Nephron (organoid): ENCODE data around the gene SSNA1.
A peak's percentile ranks its signal among the peaks of the same experiment; 100 is the strongest.

Experiments used
- H3K27ac Mint-ChIP-seq, 3 experiments: 2 replicates each; pipeline ENCODE4 v1.8.0; 2020; ENCODE audit warnings: mixed read lengths in 3 of 3, mild to moderate bottlenecking in 2 of 3, moderate library complexity in 1 of 3
- H3K27me3 Mint-ChIP-seq: 2 replicates; pipeline ENCODE4 v1.8.0; 2021; ENCODE audit warnings: low read depth, mild to moderate bottlenecking, moderate library complexity, mixed read lengths
- H3K36me3 Mint-ChIP-seq: 2 replicates; pipeline ENCODE4 v1.8.0; 2020; ENCODE audit warnings: low read depth, mixed read lengths
- H3K4me1 Mint-ChIP-seq: 2 replicates; pipeline ENCODE4 v1.8.0; 2020; ENCODE audit warnings: mixed read lengths
- H3K4me3 Mint-ChIP-seq, 3 experiments: 2 replicates each; pipeline ENCODE4 v1.8.0; 2020; ENCODE audit warnings: mild to moderate bottlenecking in 3 of 3, mixed read lengths in 3 of 3, moderate library complexity in 2 of 3
- H3K9me3 Mint-ChIP-seq: 2 replicates; pipeline ENCODE4 v1.8.0; 2020; ENCODE audit warnings: mixed read lengths
- CTCF ChIP-seq, 3 experiments: fragments of 200-600 bp; sonication (generic); IDR thresholded peaks; one replicate each; pipeline ENCODE4 v1.5.0; 2021; ENCODE audit warnings: antibody characterized with exemption in 3 of 3; ENCODE audit not compliant: unreplicated experiment in 3 of 3

SSNA1 gene

GRCh38 chr9:137194388-137194787 is 5.9 kb downstream of the SSNA1 start:
- Mint-ChIP-seq H3K9me3 (no peaks in the 10 kb centered on the region), H3K27me3 (no peaks in the 10 kb centered on the region), H3K4me1 (peaks cover 12% of the 10 kb centered on the region), H3K4me3 (no peak overlapping the region), H3K27ac (no peak overlapping the region), H3K36me3 (no peaks in the 10 kb centered on the region)
- no peak for TF ChIP-seq CTCF (IDR thresholded peaks at IDR 0.05; ENCODE audit: unreplicated experiment in 3 of 3)

- no peaks in the 10 kb centered on the region for H3K36me3 Mint-ChIP-seq
- no peak overlapping the region for H3K27ac Mint-ChIP-seq
- H3K9me3 Mint-ChIP-seq: no peaks in the 10 kb centered on the region
- no peak for TF ChIP-seq CTCF (IDR thresholded peaks at IDR 0.05; ENCODE audit: unreplicated experiment in 3 of 3)
- H3K4me1 Mint-ChIP-seq: peaks cover 8% of the 10 kb centered on the region
- H3K27me3 Mint-ChIP-seq: no peaks in the 10 kb centered on the region
- no peak overlapping the region for H3K4me3 Mint-ChIP-seq
Observed at GRCh38 chr9:137194909-137195308, 6.4 kb downstream of the SSNA1 start.

GRCh38 chr9:137195525-137196220 is 7.2 kb downstream of the SSNA1 start:
- H3K9me3 Mint-ChIP-seq: no peaks in the 10 kb centered on the region
- H3K4me3 Mint-ChIP-seq: peak overlapping the region in 1 of 3 experiments; percentile 17
- H3K27me3 Mint-ChIP-seq: no peaks in the 10 kb centered on the region
- no peak for TF ChIP-seq CTCF (IDR thresholded peaks at IDR 0.05; ENCODE audit: unreplicated experiment in 3 of 3)
- H3K36me3 Mint-ChIP-seq: no peaks in the 10 kb centered on the region
- peaks cover 4% of the 10 kb centered on the region for H3K4me1 Mint-ChIP-seq
- H3K27ac Mint-ChIP-seq: no peak overlapping the region

GRCh38 chr9:137198051-137198901 is 9.8 kb downstream of the SSNA1 start:
- Mint-ChIP-seq H3K4me1 (peaks cover 7% of the 10 kb centered on the region), H3K27me3 (no peaks in the 10 kb centered on the region), H3K4me3 (peak overlapping the region; percentile 68 to 89 (median 77)), H3K9me3 (no peaks in the 10 kb centered on the region), H3K27ac (no peak overlapping the region), H3K36me3 (no peaks in the 10 kb centered on the region)
- TF ChIP-seq CTCF (IDR thresholded peaks at IDR 0.05; ENCODE audit: unreplicated experiment in 3 of 3): no peak

GRCh38 chr9:137198902-137199283 is 10.4 kb downstream of the SSNA1 start:
- no peaks in the 10 kb centered on the region for H3K9me3 Mint-ChIP-seq
- TF ChIP-seq CTCF (IDR thresholded peaks at IDR 0.05; ENCODE audit: unreplicated experiment in 3 of 3): no peak
- no peaks in the 10 kb centered on the region for H3K36me3 Mint-ChIP-seq

More at GRCh38 chr9:137198902-137199283, 10.4 kb downstream of the SSNA1 start:
- no peaks in the 10 kb centered on the region for H3K27me3 Mint-ChIP-seq
- H3K4me1 Mint-ChIP-seq: peaks cover 7% of the 10 kb centered on the region
- H3K4me3 Mint-ChIP-seq: peak overlapping the region; percentile 68 to 89 (median 77)
- no peak overlapping the region for H3K27ac Mint-ChIP-seq
